HEK293 (cell line): ENCODE results near the gene EZH1.

Experiments used
- BCL11B ChIP-seq: fragments of 450-650 bp; formaldehyde crosslinking; IDR thresholded peaks from 2 replicates; pipeline ENCODE4 v1.5.1; 2016; ENCODE audit warnings: low read depth, missing biosample characterization, missing genetic modification characterization
- ELK4 ChIP-seq: IDR thresholded peaks from 2 replicates; pipeline ENCODE4 v1.6.1; 2011; ENCODE audit warnings: mild to moderate bottlenecking, low read depth, low read length, borderline replicate concordance
- GLIS1 ChIP-seq: fragments of 450-650 bp; formaldehyde crosslinking; IDR thresholded peaks from 2 replicates; pipeline ENCODE4 v1.5.1; 2016; ENCODE audit warnings: missing biosample characterization, missing genetic modification characterization
- HIC1 ChIP-seq: fragments of 450-650 bp; formaldehyde crosslinking; IDR thresholded peaks from 2 replicates; pipeline ENCODE4 v1.5.1; 2016; ENCODE audit warnings: missing biosample characterization, missing genetic modification characterization
- HOXA7 ChIP-seq: sonication (generic); formaldehyde crosslinking; IDR thresholded peaks from 2 replicates; pipeline ENCODE4 v1.8.1; 2022; ENCODE audit warnings: missing genetic modification reagents, borderline replicate concordance
- INSM2 ChIP-seq: fragments of 450-650 bp; formaldehyde crosslinking; IDR thresholded peaks from 2 replicates; pipeline ENCODE4 v1.5.1; 2016; ENCODE audit warnings: missing biosample characterization, missing genetic modification characterization
- OVOL3 ChIP-seq: fragments of 450-650 bp; formaldehyde crosslinking; IDR thresholded peaks from 2 replicates; pipeline ENCODE4 v1.5.1; 2016; ENCODE audit warnings: missing biosample characterization, missing genetic modification characterization
- PRDM4 ChIP-seq: fragments of 450-650 bp; formaldehyde crosslinking; IDR thresholded peaks from 2 replicates; pipeline ENCODE4 v1.5.1; 2017; ENCODE audit warnings: missing biosample characterization, missing genetic modification characterization
- REST ChIP-seq: fragments of 450-650 bp; formaldehyde crosslinking; IDR thresholded peaks from 2 replicates; pipeline ENCODE4 v1.5.1; 2016; ENCODE audit warnings: missing biosample characterization, missing genetic modification characterization
- SALL2 ChIP-seq: fragments of 450-650 bp; formaldehyde crosslinking; IDR thresholded peaks from 2 replicates; pipeline ENCODE4 v1.5.0; 2017; ENCODE audit warnings: missing biosample characterization, mild to moderate bottlenecking, missing genetic modification characterization, borderline replicate concordance
- WT1 ChIP-seq: fragments of 450-650 bp; formaldehyde crosslinking; IDR thresholded peaks from 2 replicates; pipeline ENCODE4 v1.5.1; 2016; ENCODE audit warnings: missing biosample characterization, missing genetic modification characterization
- ZBTB10 ChIP-seq: fragments of 450-650 bp; formaldehyde crosslinking; IDR thresholded peaks from 2 replicates; pipeline ENCODE4 v1.5.1; 2016; ENCODE audit warnings: missing biosample characterization, missing genetic modification characterization
- ZFP3 ChIP-seq: fragments of 450-650 bp; formaldehyde crosslinking; IDR thresholded peaks from 2 replicates; pipeline ENCODE4 v1.5.1; 2016; ENCODE audit warnings: low read depth, missing biosample characterization, missing genetic modification characterization
- ZFP69B ChIP-seq: fragments of 450-650 bp; formaldehyde crosslinking; IDR thresholded peaks from 2 replicates; pipeline ENCODE4 v1.5.1; 2016; ENCODE audit warnings: missing biosample characterization, missing genetic modification characterization
- ZNF133 ChIP-seq: fragments of 450-650 bp; formaldehyde crosslinking; IDR thresholded peaks from 2 replicates; pipeline ENCODE4 v1.5.1; 2016; ENCODE audit warnings: missing biosample characterization, missing genetic modification characterization
- ZNF184 ChIP-seq: fragments of 450-650 bp; IDR thresholded peaks from 2 replicates; pipeline ENCODE4 v1.5.1; 2018; ENCODE audit warnings: missing biosample characterization, mild to moderate bottlenecking, missing genetic modification characterization
- ZNF354C ChIP-seq: fragments of 450-650 bp; formaldehyde crosslinking; IDR thresholded peaks from 2 replicates; pipeline ENCODE4 v1.5.1; 2016; ENCODE audit warnings: missing biosample characterization, missing genetic modification characterization, low read depth, borderline replicate concordance
- ZNF366 ChIP-seq: fragments of 450-650 bp; formaldehyde crosslinking; conservative IDR thresholded peaks from 2 replicates; pipeline ENCODE4 v1.5.1; 2016; ENCODE audit warnings: missing biosample characterization, missing genetic modification characterization
- ZNF391 ChIP-seq: fragments of 450-650 bp; formaldehyde crosslinking; IDR thresholded peaks from 2 replicates; pipeline ENCODE4 v1.5.1; 2016; ENCODE audit warnings: low read depth, missing biosample characterization, missing genetic modification characterization, borderline replicate concordance
- ZNF501 ChIP-seq: fragments of 450-650 bp; formaldehyde crosslinking; IDR thresholded peaks from 2 replicates; pipeline ENCODE4 v1.5.1; 2016; ENCODE audit warnings: missing biosample characterization, missing genetic modification characterization
- ZNF561 ChIP-seq: fragments of 450-650 bp; IDR thresholded peaks from 2 replicates; pipeline ENCODE4 v1.5.1; 2018; ENCODE audit warnings: missing biosample characterization, missing genetic modification characterization, borderline replicate concordance
- ZNF639 ChIP-seq: fragments of 450-650 bp; formaldehyde crosslinking; IDR thresholded peaks from 2 replicates; pipeline ENCODE4 v1.5.1; 2016; ENCODE audit warnings: missing biosample characterization, missing genetic modification characterization
- ZXDB ChIP-seq: fragments of 450-650 bp; formaldehyde crosslinking; IDR thresholded peaks from 2 replicates; pipeline ENCODE4 v1.5.1; 2016; ENCODE audit warnings: missing biosample characterization, missing genetic modification characterization

The EZH1 gene

GRCh38 chr17:42681976-42682721 lies 62.7 kb downstream of the EZH1 start, which contains the start of gene CNTNAP1 (continued):
- TF ChIP-seq REST (tag by site-specific recombination) (0 out of 2 replicates have a peak, but pooled peaks have one; percentile 29), ZNF133 (tag by site-specific recombination) (no peak), INSM2 (tag by site-specific recombination) (0 out of 2 replicates have a peak, but pooled peaks have one; percentile 7), ZFP3 (no peak), BCL11B (tag by site-specific recombination) (0 out of 2 replicates have a peak, but pooled peaks have one; percentile 49), OVOL3 (no peak), PRDM4 (tag by site-specific recombination) (peak; percentile 96), GLIS1 (tag by site-specific recombination) (peak; percentile 52), ZFP69B (tag by site-specific recombination) (peak; percentile 88; the same call in 1 of the 2 replicates), ZNF639 (peak; percentile 39), ZNF391 (tag by site-specific recombination) (peak; percentile 45; the same call in 1 of the 2 replicates), ZNF184 (tag by site-specific recombination) (0 out of 2 replicates have a peak, but pooled peaks have one; percentile 28), WT1 (tag by site-specific recombination) (peak; percentile 59; the same call in 1 of the 2 replicates), ZNF366 (tag by site-specific recombination) (peak; percentile 99), ZBTB10 (peak; percentile 56; the same call in 1 of the 2 replicates), ELK4 (no peak), ZNF501 (tag by site-specific recombination) (peak; percentile 76), HIC1 (tag by site-specific recombination) (peak; percentile 52), ZXDB (tag by site-specific recombination) (no peak; the same call in 1 of the 2 replicates), ZNF561 (tag by site-specific recombination) (peak; percentile 14; the same call in 1 of the 2 replicates), SALL2 (tag by site-specific recombination) (no peak), ZNF354C (tag by site-specific recombination) (no peak), HOXA7 (CRISPR knock-in tag) (no peak)
